ENCODE measurements around the gene NPC1.
"Not testable (repeated sequence)": the region's sequence is repeated elsewhere in the genome, so short reads cannot be mapped to it uniquely, and the experiment has no call there.

The NPC1 gene

DNA sequence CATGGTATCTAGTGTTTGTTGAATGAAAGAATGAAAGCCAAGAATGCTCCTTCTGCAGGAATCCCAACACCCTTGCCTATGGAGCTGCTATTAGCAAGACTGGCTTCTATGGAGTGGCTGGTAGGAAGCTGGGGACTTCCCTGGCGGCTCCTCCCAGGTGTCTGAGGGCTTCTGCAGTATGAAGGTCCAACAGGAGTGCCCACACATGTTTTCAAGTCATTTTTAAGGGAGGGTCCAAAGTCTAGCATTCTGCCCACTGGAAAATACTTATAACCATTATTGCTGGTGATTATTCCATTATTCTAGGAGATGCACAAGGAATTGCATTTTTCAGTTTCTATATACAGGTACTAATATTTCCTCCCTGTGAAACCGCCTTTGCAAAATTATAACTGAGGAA is 21.9 kb upstream of the NPC1 start:
- DNase-seq, result no peak

DNA sequence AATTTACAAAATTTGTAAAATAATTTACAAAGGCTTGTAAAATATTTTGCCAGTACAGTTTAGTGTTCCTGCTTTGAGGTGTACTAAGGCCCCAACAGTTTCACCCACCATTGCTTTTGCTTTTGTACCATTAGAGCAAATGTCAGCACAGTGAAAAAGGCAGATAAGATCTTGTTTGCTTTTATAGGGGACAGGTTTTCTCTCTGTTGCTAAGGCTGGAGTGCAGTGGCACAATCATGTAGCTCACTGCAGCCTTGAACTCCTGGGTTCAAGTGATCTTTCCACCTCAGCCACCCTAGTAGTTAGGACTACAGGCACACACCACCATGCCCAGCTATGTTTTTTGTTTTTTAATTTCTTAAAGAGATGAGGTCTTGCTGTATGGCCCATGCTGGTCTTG is 19.6 kb upstream of the NPC1 start:
- DNase-seq, result no peak

DNA sequence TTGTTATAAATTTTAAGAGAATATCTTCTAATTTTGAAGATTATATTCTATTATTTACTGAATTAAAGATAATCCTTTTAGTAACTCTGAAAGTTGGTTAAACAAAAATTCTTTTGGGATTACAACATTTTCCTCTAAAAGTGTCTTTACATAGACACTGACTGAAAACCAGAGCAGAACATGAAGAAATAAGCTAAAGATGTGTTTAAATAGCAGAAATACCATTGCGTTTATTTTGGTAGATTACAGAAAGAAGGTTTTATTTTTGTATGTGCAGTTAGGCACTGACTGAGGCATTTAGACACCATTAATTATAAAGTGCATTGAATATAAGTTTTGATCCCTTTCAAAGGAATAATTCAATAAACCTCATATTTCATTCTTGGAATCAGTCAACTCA is 13.5 kb upstream of the NPC1 start:
- no peak for DNase-seq

DNA sequence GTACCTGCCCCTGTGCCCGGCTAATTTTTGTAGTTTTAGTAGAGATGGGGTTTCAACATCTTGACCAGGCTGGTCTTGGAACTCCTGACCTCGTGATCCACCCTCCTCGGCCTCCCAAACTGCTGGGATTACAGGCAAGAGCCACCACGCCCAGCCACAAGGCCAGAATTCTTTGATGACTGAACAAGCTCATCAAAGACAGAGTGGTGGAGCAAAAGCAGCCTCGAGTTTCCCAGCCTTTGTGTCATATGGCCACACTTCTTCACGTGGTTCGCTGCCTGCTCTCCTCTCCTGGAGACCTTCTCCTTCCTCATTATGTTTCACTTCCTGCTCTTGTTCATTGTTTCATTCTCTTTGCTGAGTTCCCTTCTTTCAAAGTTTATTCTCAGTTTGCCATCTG is 9.9 kb upstream of the NPC1 start:
- no peak for DNase-seq

DNA sequence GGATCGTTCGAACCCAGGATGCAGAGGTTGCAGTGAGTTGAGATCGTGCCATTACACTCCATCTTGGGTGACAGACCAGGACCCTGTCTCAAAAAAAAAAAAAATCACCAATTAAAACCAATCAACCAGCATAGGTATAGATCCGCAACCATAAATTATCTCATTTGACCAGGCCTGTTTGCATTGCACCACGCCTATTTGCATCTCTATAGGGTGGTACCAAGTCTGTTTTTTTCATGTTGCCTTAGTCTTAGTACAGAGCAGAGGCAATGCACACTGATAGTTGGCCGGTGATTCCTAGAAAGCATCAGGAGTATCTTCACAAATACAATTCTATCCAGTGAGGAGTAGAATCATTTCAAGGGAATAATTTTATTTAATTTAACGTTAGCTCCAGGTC is 9.3 kb upstream of the NPC1 start:
- DNase-seq, result no peak

DNA sequence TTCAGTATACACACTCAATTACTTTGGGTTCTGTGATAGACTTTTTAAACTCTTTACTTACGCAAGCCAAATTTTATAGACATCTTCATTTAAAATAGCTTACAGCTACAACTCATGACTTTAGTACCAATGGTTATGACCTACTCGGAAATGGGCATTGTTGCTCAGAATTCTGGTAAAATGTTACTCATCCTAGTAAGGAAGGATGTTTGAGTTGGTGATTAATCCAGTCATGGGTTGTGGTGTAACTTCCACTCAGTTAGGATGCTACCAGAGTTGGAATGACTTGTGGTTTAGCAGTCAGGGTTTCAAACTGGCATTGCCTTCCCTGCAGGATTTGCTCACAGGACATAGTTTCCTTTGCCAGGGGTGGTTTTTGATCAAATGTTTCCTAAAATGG is 7.4 kb upstream of the NPC1 start:
- DNase-seq, result no peak

DNA sequence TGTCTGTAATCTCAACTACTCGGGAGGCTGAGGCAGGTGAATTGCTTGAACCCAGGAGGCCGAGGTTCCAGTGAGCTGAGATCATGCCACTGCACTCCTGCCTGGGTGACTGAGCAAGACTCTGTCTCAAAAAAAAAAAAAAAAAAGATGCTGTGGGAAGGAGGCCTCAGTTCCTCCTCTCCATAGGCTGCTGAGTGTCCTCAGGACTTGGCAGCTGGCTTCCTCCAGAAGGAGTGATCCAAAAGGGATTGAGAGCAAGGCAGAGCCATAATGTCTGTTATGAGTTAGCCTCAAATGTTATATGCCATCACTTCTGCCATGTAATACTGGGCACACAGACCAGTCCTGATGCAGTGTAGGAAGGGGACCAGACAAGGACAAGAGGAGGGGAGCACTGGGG is 6.6 kb upstream of the NPC1 start:
- no peak for DNase-seq

DNA sequence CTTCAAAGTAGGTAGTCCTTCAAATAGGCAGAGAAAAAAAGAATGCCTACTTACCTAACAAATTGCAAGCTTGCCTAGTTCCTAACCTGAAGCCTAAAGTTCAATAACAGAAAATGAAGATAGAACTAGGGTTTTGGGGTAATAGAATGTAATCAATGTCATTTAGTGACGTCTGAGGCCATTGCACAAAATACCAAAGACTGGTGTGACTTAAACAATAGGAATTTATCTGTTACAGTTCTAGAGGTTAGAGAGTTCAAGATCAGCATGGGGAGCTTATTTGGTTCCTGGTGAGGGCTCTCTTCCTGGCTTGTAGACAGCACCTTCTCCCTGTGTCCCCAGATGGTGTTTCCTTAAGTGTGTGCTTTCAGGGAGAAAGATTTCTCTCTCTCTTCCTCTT is 4.7 kb upstream of the NPC1 start:
- no peak for DNase-seq

DNA sequence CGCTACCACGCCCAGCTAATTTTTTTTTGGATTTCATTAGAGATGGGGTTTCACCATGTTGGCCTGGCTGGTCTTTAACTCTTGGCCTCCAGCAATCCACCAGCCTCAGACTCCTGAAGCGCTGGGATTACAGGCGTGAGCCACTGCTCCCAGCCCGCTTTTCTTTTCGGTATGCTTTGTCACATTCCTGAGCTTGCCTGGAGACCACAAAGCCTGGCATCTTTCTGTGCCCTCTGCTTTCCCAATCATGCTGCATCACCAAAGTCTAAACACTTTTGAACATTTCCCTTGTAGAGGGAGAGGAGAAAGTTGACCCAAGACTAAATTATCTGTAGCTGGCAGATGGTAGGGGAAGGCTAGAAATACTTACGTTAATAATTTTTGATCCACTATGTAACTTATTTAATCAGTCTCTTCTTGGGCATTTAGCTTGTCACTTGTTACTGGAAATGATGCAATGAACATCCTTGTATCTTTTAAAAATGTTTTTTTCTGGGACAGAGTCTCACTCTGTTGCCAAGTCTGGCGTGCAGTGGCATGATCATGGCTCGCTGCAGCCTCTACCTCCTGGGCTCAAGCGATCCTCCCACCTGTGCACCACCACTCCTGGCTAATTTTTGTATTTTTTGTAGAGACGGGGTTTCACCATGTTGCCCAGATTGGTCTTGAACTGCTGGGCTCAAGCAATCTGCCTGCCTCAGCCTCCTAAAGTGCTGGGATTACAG is 2.7 kb upstream of the NPC1 start:
- no peak for DNase-seq

DNA sequence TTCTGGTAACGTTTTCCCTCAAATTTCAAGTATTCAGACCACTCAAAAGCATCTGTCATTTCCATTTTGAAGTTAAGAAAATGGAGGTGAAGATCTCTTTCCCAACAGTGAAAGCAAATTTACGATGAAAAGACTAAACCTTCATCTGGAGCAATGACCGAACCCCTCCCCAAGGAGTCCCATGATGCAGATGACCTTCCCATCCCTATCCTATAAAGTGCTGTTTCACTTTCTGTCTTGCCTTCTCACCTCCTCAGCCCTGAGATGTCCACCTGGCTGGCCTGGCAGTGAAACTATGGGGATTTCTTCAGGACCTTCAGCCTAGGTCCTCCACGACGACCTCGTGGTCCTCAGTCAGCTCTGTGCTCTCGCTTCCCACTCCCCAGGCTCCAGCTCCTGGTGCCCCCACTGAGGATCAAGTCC is 925 bp upstream of the NPC1 start:
- DNase-seq, result peak; percentile 5

DNA sequence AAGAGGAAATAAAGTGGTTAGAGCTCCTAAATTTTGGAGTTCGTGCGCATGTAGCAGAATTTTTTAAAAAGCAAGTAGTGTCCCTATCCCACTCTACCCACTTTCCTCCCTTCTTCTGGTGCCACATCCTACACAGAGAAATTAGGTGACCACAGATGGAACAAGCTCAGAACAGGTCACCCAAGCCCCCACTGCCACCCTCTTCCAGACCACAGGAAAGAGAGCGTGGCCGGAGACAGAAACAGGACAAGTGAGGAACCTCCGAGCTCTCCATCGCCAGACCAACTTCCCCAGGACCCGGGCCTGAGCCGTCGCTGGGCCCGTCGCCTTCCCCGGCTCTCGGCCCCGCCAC is 433 bp downstream of the NPC1 start:
- no peak for DNase-seq

DNA sequence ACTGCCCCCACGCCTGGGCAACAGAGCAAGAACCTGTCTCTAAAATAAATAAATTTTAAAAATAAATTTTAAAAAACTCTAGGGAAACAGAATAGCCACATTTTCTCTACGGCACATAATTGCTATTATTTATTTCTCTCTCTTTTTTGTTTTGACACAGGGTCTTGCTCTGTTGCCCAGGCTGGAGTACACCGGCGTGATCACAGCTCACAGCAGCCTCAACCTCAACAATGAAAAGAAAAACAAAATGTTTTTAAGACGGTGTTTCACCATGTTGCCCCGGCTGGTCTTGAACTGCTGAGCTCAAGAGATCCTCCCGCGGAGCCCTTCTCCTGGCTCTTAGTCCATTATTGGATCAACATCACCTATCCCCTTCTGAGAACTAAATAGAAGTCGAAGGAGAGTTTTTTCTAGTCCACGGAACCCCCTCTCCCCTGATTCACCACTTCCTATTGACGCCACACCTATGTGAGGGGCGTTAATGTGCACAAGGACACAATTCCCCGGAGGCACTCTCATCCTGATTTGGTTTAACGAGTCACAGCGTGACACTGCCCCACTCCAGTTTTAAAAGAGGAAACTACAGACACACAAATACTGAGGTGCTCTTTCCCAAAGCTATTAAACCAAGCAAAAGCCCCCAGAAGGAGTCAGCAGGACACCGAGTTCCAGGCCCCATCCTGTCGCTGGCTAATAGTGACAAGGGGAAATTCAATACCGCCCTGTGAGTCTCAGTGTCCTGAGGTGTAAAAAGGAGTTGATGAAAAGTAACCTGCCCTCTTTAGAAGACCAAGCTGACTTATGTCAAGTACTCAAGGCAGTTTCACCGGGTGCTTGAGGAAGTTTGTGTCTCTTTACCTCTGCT is 1.1 kb downstream of the NPC1 start:
- DNase-seq, result peak; percentile 13

DNA sequence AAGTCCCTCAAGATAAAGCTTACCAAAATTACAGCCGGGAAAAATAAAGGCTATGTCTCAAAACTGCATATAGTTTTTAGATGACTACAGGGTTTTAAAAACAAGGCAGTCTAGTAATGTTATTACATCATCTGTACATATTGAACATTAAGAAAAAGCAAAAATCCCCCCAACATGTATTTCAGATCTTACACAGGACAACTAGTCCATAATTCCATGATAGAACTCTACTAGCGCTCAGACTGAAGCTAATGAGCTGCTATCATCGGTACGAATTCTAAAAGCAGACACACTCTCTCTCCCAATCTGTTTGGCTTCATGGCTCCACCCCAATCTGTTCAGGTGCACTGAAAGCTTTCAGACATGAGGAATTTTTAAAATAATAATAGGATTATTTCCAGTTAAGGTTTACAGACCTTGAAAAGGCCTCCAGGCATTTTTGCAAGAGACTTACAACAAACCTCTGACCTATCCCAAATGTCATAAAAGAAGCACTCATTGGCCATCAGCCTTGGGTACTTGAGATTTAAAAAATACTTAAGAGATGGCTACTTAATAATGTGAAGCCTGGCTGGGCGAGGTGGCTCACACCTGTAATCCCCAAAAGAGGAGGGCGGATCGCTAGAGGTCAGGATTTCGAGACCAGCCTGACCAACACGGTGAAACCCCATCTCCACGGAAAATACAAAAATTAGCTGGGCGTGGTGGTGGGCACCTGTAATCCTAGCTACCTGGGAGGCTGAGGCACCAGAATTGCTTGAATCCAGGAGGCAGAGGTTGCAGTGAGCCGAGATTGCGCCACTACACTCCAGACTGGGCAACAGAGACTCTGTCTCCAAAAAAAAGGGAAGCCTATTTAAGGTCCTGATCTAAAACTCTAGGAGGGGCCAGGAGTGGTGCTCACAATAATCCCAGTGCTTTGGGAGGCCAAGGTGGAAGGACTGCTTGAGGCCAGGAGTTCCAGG is 2.0 kb downstream of the NPC1 start:
- no peak for DNase-seq

DNA sequence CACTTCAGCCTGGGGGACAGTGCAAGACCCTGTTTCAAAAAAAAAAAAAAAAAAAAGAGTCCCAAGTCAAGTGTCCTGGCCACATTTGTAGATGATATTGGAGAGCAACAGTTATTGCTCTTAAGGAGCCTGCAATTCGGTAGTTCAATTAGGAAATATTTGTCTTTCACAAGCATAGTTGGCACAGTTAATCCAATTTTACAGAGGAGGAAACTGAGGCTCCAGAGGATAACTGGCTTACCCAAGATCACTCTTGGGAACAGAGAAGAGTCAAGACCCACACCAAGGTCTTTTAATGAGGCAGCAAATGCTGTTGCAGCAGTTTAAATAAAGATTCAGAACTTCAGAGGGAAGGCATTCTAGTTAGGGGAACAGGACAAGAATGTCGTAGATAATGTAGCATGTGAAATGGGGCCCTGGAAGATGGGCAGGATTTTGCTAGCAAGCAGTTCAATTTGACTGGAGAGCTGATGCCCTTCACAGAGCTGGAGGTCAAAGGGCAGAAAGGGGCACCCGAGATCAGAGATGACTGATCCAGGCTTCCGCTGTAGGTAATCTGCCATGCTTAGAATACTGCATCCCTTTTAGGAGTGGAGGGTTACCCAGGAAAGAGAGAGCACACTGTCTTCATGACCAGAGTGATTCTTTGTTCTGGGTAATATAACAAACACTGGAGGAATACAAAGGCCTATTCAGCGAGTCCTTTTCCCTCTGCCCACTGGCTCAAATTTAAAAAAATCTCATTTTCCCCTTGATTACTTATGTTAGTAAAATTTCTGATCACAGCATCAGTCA is 3.0 kb downstream of the NPC1 start:
- no peak for DNase-seq

DNA sequence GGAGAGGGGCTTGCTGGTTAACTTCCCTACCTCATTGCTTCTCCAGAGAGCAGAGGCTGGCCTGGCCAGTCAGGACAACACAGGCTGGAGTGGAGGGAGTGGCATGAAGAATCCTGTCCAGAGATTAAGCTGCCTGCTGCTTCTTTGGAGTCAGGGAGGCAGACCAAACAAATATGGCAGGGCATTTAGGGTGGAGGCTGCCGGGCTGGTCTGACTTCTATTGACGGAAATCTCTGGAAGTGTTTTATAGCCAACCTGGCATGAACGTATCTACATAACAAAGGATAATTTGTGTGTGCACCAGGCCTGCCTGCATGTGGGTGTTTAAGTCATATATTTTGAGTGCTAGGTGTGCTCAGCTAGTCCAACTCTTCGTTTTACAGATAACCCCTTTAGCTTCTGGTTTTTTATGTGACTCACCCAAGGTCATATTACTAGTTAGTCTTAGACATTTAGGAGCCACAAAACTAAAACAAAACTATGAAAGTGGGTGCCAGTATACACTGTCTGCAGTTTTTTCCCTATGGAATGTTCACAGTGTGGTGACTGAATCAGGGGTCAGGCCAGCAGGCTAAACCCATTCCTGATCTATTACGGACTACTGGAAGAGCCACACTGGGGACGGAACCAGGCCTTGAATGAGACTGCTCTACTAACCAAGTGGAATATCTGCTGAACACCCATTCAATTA is 5.5 kb downstream of the NPC1 start:
- DNase-seq, result no peak

DNA sequence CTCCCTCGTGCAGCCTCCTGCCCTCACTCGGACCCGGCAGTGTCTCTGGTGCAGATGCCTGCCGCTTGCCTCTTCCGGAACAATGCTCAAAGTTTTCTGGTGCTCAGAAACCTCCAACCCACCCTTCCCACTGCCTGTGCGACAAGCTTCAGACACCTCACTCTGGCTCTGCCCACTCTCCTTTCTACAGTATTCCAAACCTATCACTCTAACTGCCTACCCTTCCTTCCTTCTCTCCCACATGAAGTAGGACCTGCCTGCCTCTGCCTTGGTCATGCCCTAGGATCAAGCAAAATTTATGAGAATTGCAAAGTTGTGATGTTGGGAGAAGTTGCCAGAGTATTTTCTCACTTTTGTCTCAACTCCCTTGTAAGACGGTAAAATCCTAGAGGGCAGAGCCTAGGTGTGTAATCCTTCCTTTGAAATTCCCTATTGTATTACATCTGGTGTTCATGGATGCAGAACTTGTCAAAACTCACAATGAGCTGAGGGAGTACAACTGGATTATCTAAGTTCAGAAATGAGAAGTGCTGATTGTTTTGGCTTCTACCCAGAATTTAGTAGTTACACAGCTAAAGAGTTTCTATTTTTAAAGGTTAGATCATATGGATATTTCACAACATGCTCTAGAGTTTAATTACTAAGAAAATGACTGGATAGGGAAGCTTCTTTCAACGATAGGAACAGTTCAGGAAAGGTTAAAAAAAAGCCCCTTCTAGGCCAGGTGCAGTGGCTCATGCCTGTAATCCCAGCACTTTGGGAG is 7.2 kb downstream of the NPC1 start:
- no peak for DNase-seq

DNA sequence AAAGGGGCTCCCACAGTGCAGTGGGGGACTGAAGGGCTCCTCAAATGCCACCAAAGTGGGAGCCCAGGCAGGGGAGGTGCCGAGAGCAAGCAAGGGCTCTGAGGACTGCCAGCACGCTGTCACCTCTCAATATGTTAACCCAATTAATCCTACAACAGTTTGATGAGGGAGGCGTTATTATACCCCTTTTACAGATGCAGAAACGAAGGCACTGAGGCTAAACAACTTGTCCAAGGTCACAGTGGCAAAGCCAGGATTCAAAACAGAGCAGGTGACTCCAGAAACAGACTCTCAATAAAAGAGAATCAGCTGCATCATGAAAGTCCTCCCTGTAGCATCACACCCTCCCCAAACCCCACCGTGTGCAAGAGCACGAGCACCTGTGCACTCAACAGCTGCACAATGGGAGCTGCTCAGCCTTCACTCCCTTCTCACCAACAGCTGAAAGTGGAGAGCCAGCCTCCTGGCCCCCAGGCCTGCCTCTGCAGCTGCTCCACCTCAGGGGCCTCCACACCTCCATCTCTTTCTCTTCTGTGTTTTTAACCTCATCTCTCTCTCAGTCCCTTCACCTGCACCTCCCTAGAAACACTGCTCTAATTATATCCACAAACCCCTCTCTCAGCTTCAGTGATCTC is 8.1 kb downstream of the NPC1 start:
- no peak for DNase-seq

DNA sequence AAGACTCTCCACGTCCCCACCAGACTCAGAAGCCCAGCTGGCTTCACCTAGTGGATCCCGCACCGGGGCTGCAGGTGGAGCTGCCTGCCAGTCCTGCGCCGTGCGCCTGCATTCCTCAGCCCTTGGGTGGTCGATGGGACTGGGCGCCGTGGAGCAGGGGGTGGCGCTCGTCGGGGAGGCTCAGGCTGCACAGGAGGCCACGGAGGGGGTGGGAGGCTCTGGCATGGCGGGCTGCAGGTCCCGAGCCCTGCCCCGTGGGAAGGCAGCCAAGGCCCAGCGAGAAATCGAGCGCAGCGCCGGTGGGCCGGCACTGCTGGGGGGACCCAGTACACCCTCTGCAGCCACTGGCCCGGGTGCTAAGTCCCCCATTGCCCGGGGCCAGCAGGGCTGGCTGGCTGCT is 8.8 kb downstream of the NPC1 start:
- not testable (repeated sequence) for DNase-seq

DNA sequence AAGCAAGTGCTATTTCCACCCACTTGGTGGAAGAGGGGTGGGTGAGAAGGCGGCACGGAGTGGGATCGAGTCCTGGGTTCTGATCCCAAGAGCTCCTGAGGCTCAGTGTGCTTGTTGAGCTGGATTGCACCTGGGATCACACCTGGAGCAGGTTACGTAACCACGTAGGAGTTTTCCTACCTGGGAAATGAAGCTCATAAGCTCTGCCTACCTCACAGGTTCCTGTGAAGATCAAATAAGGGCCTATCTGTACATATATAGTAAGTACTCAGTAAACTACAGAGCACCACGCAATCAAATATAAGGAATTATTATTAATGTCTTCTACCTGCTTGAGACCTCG is 11.0 kb downstream of the NPC1 start:
- DNase-seq, result no peak

DNA sequence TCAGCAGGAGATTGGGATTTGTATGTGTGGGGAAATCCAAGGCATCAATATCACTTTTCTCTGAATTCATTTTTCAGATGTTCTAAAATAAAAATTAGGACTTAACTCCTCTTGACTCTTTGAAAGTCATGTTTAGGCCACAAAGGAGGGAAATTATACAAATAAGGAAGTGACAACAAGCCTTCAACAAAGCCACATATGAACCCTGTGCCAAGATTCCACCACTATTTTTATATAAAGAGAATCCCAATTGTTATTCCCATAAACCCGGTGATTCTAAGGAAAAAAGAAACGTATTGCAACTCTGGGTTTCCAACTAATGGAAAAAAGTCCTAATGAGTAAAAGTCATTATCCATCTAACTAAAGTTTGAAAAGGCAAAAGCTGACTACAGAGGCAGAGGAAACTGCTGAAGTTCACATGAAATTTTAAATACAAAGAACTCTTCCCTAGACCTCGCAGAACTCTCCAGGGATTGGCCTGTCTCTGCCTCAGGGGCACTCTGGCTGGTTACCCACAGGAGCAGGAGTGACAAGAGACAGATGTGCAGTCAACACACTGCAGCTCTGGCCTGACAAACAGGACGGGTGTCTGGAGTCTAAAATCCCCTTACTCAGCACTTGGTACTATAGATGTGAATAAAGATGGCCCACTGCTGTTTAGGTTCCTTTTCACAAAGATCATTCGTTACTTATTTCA is 11.5 kb downstream of the NPC1 start:
- DNase-seq, result peak; percentile 10
